RPMI8226 (cell line): Measurements from ENCODE around the gene LMNA.
"Not testable (repeated sequence)": the region's sequence is repeated elsewhere in the genome, so short reads cannot be mapped to it uniquely, and the experiment has no call there.

Experiments used
- DNase-seq: peaks from one replicate; pipeline ENCODE4 v3.0.0-alpha.2; 2015

Gene LMNA

GRCh38 chr1:156104861-156105832 lies 9.4 kb upstream of the LMNA start:
- no peak for DNase-seq

- DNase-seq: no peak
These were observed 7.7 kb upstream of the LMNA start for GRCh38 chr1:156106624-156107488.

GRCh38 chr1:156108057-156108456 lies 6.5 kb upstream of the LMNA start:
- DNase-seq: no peak

- DNase-seq: no peak
These were observed 5.8 kb upstream of the LMNA start for GRCh38 chr1:156108664-156109241.

GRCh38 chr1:156110252-156110651 lies 4.3 kb upstream of the LMNA start:
- no peak for DNase-seq

- DNase-seq: no peak
These were observed 3.1 kb upstream of the LMNA start for GRCh38 chr1:156111355-156111962.

- DNase-seq: no peak
These were observed 2.0 kb upstream of the LMNA start for GRCh38 chr1:156112276-156113137.

- DNase-seq: no peak
These were observed 1.1 kb upstream of the LMNA start for GRCh38 chr1:156113282-156113950.

- DNase-seq: peak; percentile 57
These were observed 505 bp downstream of the LMNA start for GRCh38 chr1:156114919-156115513.

- peak; percentile 84 for DNase-seq
These were observed 1.2 kb downstream of the LMNA start for GRCh38 chr1:156115514-156116374.

- not testable (repeated sequence) for DNase-seq
These were observed 2.2 kb downstream of the LMNA start for GRCh38 chr1:156116731-156117130.

GRCh38 chr1:156117414-156118176 lies 3.1 kb downstream of the LMNA start:
- no peak for DNase-seq

- no peak for DNase-seq
These were observed 3.8 kb downstream of the LMNA start for GRCh38 chr1:156118177-156118868.

GRCh38 chr1:156119503-156120209 lies 5.1 kb downstream of the LMNA start:
- DNase-seq: no peak

GRCh38 chr1:156120318-156120717 lies 5.8 kb downstream of the LMNA start:
- DNase-seq: no peak

GRCh38 chr1:156121005-156121404 lies 6.5 kb downstream of the LMNA start:
- DNase-seq: not testable (repeated sequence)

- no peak for DNase-seq
These were observed 6.9 kb downstream of the LMNA start for GRCh38 chr1:156121457-156121856.

GRCh38 chr1:156122086-156122485 lies 7.6 kb downstream of the LMNA start:
- DNase-seq: no peak
